Muscle of leg (tissue), 16 donors: ENCODE results near the gene PELO. TPM values are rescaled to one million over a fixed set of nuclear protein-coding genes. Genes with fewer than 3 reads are reported as not detected.
A peak's percentile ranks its signal among the peaks of the same experiment; 100 is the strongest.
"Not testable (repeated sequence)": the region's sequence is repeated elsewhere in the genome, so short reads cannot be mapped to it uniquely, and the experiment has no call there.

Experiments used
- DNase-seq: peaks from one replicate; pipeline ENCODE4 v3.0.0; 2013
- H3K27ac ChIP-seq: one replicate; pipeline ENCODE4 v1.5.1; 2013; ENCODE audit warnings: mild to moderate bottlenecking, low read length, control low read depth
- H3K27me3 ChIP-seq: one replicate; pipeline ENCODE4 v1.6.1; 2013; ENCODE audit warnings: low read length; ENCODE audit not compliant: control insufficient read depth, insufficient read depth
- H3K36me3 ChIP-seq: one replicate; pipeline ENCODE4 v1.6.1; 2013; ENCODE audit warnings: low read length; ENCODE audit not compliant: control insufficient read depth, insufficient read depth
- H3K4me1 ChIP-seq: one replicate; pipeline ENCODE4 v1.6.1; 2013; ENCODE audit warnings: low read length; ENCODE audit not compliant: control insufficient read depth, insufficient read depth
- H3K4me3 ChIP-seq: one replicate; pipeline ENCODE4 v1.5.1; 2013; ENCODE audit warnings: low read length, control low read depth
- H3K9me3 ChIP-seq: replicated peaks from 2 replicates; pipeline ENCODE4 v1.6.1; 2013; ENCODE audit warnings: low read depth, low read length; ENCODE audit not compliant: control insufficient read depth
- WGBS: methylation state at CpG from one replicate; pipeline ENCODE4 v1.1.5; 2013; ENCODE audit warnings: missing lambda C conversion rate; ENCODE audit not compliant: insufficient coverage; 5-methylcytosine and 5-hydroxymethylcytosine counted together
- long read RNA-seq, 11 donors: transcript quantifications; one replicate each; lab custom pipeline, GENCODE V29; 2026
- polyA plus RNA-seq, 8 donors: library from polyadenylated mRNA; unstranded; fragments of 120-200 nt; gene quantifications; one replicate each; pipeline versions ENCODE4 v1.2.1 to v1.2.3, GENCODE V29; 2013; ENCODE audit warnings: inconsistent platforms in 1 of 8, low replicate concordance in 1 of 8; ENCODE audit not compliant: insufficient read length in 8 of 8, insufficient read depth in 1 of 8
- total RNA-seq: library from RNA; stranded (reverse); fragments of 120-200 nt; gene quantifications from one replicate; pipeline ENCODE4 v1.2.4, GENCODE V29; 2013

PELO gene, protein sequence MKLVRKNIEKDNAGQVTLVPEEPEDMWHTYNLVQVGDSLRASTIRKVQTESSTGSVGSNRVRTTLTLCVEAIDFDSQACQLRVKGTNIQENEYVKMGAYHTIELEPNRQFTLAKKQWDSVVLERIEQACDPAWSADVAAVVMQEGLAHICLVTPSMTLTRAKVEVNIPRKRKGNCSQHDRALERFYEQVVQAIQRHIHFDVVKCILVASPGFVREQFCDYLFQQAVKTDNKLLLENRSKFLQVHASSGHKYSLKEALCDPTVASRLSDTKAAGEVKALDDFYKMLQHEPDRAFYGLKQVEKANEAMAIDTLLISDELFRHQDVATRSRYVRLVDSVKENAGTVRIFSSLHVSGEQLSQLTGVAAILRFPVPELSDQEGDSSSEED
- total RNA-seq: 17.0 TPM
- polyA plus RNA-seq: 10 to 100 TPM; 11.5 to 17.9 (median 14.9) TPM
- long read RNA-seq, donor 1: 0 reads
- long read RNA-seq, donor 2, partial matches to known transcripts: 0 of 1 reads
- long read RNA-seq, donor 2, other reads (novel, unspliced or antisense): 0 of 1 reads
- long read RNA-seq, donor 3, partial matches to known transcripts: 12 of 13 reads
- long read RNA-seq, donor 3, other reads (novel, unspliced or antisense): 0 of 13 reads
- long read RNA-seq, donor 4, partial matches to known transcripts: 8 of 9 reads
- long read RNA-seq, donor 4, other reads (novel, unspliced or antisense): 0 of 9 reads
- long read RNA-seq, donor 5, full-length matches to known transcripts: 2 of 48 reads
- long read RNA-seq, donor 5, partial matches to known transcripts: 46 of 48 reads
- long read RNA-seq, donor 5, other reads (novel, unspliced or antisense): 0 of 48 reads
- long read RNA-seq, donor 6, partial matches to known transcripts: 21 of 24 reads
- long read RNA-seq, donor 6, other reads (novel, unspliced or antisense): 0 of 24 reads
- long read RNA-seq, donor 7, full-length matches to known transcripts: 1 of 17 reads
- long read RNA-seq, donor 7, partial matches to known transcripts: 16 of 17 reads
- long read RNA-seq, donor 7, other reads (novel, unspliced or antisense): 0 of 17 reads
- long read RNA-seq, donor 8, partial matches to known transcripts: 8 of 10 reads
- long read RNA-seq, donor 8, other reads (novel, unspliced or antisense): 0 of 10 reads
- long read RNA-seq, donor 9, partial matches to known transcripts: 11 of 13 reads
- long read RNA-seq, donor 9, other reads (novel, unspliced or antisense): 0 of 13 reads
- long read RNA-seq, donor 10, partial matches to known transcripts: 12 of 14 reads
- long read RNA-seq, donor 10, other reads (novel, unspliced or antisense): 0 of 14 reads
- long read RNA-seq, donor 11, partial matches to known transcripts: 17 of 17 reads
- long read RNA-seq, donor 11, other reads (novel, unspliced or antisense): 0 of 17 reads

GRCh38 chr5:52787600-52788504 is at the start of gene PELO, which contains the start of gene ITGA1:
Gene PELO (plus strand): TSS chr5:52787916. CDS start chr5:52800395, 12,479 bp downstream.
Gene ITGA1 (plus strand): TSS chr5:52787916. CDS start chr5:52788354, 438 bp downstream.
- peak; percentile 85 for DNase-seq
- Histone ChIP-seq H3K9me3 (no peaks in the 10 kb centered on the region), H3K4me3 (peak within 1 kb of the TSS; percentile 66), H3K27me3 (no peaks in the 10 kb centered on the region), H3K36me3 (no peaks in the 10 kb centered on the region), H3K27ac (peak within 1 kb of the TSS; percentile 85), H3K4me1 (peaks cover 4% of the 10 kb centered on the region)
- under 1% methylated on average over 47 of the region's 61 CpGs for WGBS

GRCh38 chr5:52738095-52738506 is 49.6 kb upstream of the PELO start:
- DNase-seq: no peak
- H3K4me3 ChIP-seq: no peak overlapping the region
- no peaks in the 10 kb centered on the region for H3K36me3 ChIP-seq
- no peak overlapping the region for H3K27ac ChIP-seq
- no peaks in the 10 kb centered on the region for H3K9me3 ChIP-seq
- H3K4me1 ChIP-seq: no peaks in the 10 kb centered on the region
- no peaks in the 10 kb centered on the region for H3K27me3 ChIP-seq

GRCh38 chr5:52740007-52740406 is 47.7 kb upstream of the PELO start:
- no peaks in the 10 kb centered on the region for H3K9me3 ChIP-seq
- H3K27ac ChIP-seq: no peak overlapping the region
- H3K4me3 ChIP-seq: no peak overlapping the region
- no peaks in the 10 kb centered on the region for H3K36me3 ChIP-seq
- DNase-seq: peak; percentile 27
- no peaks in the 10 kb centered on the region for H3K4me1 ChIP-seq
- no peaks in the 10 kb centered on the region for H3K27me3 ChIP-seq
- WGBS: 40% methylated on average over 1 of the region's 2 CpGs

DNA sequence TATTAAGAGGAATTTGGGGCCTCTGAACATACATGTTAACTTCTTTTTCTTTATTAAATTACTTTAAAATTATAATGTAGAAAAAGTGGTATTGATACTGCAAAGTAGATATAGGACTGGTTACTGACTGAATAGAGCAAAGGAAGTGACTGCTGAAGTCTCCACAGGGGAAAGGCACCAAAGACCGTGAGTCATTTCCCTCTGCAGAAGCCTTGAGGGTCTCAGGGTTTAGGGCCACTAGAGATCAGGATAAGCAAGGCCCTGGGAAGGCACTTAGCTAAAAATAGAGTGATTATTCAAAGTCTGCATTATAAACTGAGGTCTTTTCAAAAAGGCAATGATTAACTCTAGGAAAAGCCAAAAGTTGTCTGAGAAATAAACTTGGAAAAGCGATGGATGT is 44.7 kb upstream of the PELO start:
- Histone ChIP-seq H3K4me1 (no peaks in the 10 kb centered on the region), H3K36me3 (no peaks in the 10 kb centered on the region), H3K9me3 (no peaks in the 10 kb centered on the region), H3K4me3 (no peak overlapping the region), H3K27me3 (no peaks in the 10 kb centered on the region), H3K27ac (no peak overlapping the region)
- no peak for DNase-seq
- 57% methylated on average over 1 of the region's 2 CpGs for WGBS

DNA sequence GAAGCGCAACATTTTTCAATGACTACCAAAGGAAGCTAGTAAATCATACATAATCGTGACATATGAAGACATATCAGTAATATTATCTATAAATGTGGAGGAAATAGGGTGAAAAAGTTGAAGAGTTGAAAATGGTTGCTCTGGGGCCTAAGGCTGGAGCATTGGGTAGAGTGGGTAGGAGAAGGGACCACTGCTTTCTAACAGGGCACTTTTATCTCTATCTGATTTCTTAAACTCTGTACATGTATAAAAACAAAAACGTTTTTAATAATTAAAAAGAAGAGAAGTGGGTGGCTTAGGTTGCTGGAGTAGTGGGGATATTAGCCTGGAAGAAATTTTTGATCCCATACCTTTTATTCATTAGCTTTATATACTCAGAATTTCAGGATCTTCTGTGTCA is 44.2 kb upstream of the PELO start:
- Histone ChIP-seq H3K27ac (no peak overlapping the region), H3K4me1 (no peaks in the 10 kb centered on the region), H3K36me3 (no peaks in the 10 kb centered on the region), H3K4me3 (no peak overlapping the region), H3K9me3 (no peaks in the 10 kb centered on the region), H3K27me3 (no peaks in the 10 kb centered on the region)
- no CpG with 5 or more reads among the region's 3 CpGs for WGBS
- DNase-seq: no peak

- Histone ChIP-seq H3K4me3 (no peak overlapping the region), H3K36me3 (no peaks in the 10 kb centered on the region), H3K4me1 (no peaks in the 10 kb centered on the region), H3K27me3 (no peaks in the 10 kb centered on the region), H3K9me3 (no peaks in the 10 kb centered on the region), H3K27ac (no peak overlapping the region)
- no CpG with 5 or more reads among the region's 1 CpG for WGBS
- peak; percentile 43 for DNase-seq
These were observed 43.7 kb upstream of the PELO start for GRCh38 chr5:52743970-52744369.

GRCh38 chr5:52744867-52745458 is 42.8 kb upstream of the PELO start:
- H3K4me1 ChIP-seq, H3K9me3 ChIP-seq, H3K27ac ChIP-seq, H3K36me3 ChIP-seq, H3K27me3 ChIP-seq, H3K4me3 ChIP-seq, DNase-seq: not testable (repeated sequence)
- WGBS: no CpG with 5 or more reads among the region's 2 CpGs

- H3K9me3 ChIP-seq: no peaks in the 10 kb centered on the region
- no peaks in the 10 kb centered on the region for H3K36me3 ChIP-seq
- no peak overlapping the region for H3K4me3 ChIP-seq
- no CpG with 5 or more reads among the region's 2 CpGs for WGBS
- no peaks in the 10 kb centered on the region for H3K4me1 ChIP-seq
- no peak for DNase-seq
- no peak overlapping the region for H3K27ac ChIP-seq
- no peaks in the 10 kb centered on the region for H3K27me3 ChIP-seq
These were observed 41.2 kb upstream of the PELO start for GRCh38 chr5:52746539-52746938.

DNA sequence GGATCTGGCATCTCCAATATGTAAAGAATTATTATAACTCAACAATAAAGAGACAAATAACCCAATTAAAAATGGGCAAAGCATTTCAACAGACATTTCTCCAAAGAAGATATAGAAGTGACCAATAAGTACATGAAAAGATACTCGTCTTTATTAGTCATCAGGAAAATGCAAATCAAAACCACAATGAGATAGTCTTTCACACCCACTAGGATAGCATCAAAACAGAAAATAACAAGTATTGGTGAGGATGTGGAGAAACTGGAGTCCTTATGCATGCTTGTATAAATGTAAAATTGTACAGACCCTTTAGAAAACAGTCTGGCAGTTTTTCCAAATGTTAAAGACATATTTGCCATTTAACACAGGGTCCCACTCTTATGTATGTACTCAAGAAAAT is 39.1 kb upstream of the PELO start:
- no peaks in the 10 kb centered on the region for H3K9me3 ChIP-seq
- WGBS: no CpG with 5 or more reads among the region's 1 CpG
- no peak for DNase-seq
- H3K27me3 ChIP-seq: no peaks in the 10 kb centered on the region
- no peaks in the 10 kb centered on the region for H3K4me1 ChIP-seq
- H3K4me3 ChIP-seq: no peak overlapping the region
- no peak overlapping the region for H3K27ac ChIP-seq
- H3K36me3 ChIP-seq: no peaks in the 10 kb centered on the region
